ENCODE results near the gene C17orf107.
"Not testable (repeated sequence)": the region's sequence is repeated elsewhere in the genome, so short reads cannot be mapped to it uniquely, and the experiment has no call there.

C17orf107 gene

DNA sequence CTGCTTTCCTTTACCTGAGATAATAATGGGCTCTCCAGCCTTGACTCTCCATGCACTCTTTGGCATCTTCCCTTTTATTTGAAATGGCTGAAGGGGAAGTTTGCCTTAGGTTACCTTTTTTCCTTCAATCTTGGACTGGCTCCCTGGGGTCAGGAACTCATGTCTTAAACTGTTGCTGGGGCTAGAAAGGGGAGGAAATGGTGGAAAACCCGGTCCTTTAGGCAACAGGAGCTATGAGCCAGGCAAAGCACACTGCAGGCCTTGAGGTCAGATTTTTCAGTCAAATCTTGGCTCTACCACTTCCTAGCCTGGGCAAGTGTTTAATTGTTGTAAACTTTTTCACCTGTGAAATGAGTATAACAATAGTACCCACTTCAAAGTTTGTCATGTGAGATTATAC, 36.0 kb upstream of the C17orf107 start:
- Histone ChIP-seq H3K9ac (no peak overlapping the region), H4K20me1 (peaks cover 28 to 67% (median 36%) of the 10 kb centered on the region in 11 experiments; a peak in 21 of 22 replicates), H3K4me3 (no peak overlapping the region), H3K27ac (no peak overlapping the region), H3K9me3 (replicated peaks in 1 of 11) (no peaks in the 10 kb centered on the region), H3K4me2 (no peak overlapping the region), H3K27me3 (no peaks in the 10 kb centered on the region), H3K36me3 (peaks cover 8 to 40% (median 21%) of the 10 kb centered on the region in 11 experiments; a peak in 19 of 22 replicates), H3K4me1 (peaks cover 0 to 10% (median 7%) of the 10 kb centered on the region in 10 experiments; a peak in 14 of 20 replicates)
- TF ChIP-seq Cebpa-rat (IDR thresholded peaks at IDR 0.05) = no peak

DNA sequence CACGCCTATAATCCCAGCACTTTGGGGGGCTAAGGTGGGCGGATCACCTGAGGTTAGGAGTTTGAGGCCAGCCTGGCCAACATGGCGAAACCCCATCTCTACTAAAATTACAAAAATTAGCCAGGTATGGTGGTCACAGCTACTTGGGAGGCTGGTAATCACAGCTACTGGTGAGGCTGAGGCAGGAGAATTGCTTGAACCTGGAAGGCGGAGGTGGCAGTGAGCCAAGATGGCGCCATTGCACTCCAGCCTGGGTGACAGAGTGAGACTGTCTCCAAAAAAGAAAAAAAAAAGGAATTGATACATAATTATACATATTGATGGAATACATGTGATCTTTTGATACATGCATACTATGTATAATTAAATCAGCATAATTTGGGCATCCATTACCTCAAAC, 31.8 kb upstream of the C17orf107 start:
- not testable (repeated sequence) for H3K4me2 ChIP-seq; H3K9me3 ChIP-seq (replicated peaks in 1 of 11); H3K4me3 ChIP-seq; H3K27me3 ChIP-seq; H3K27ac ChIP-seq; H3K9ac ChIP-seq
- peaks cover 0 to 27% (median 0%) of the 10 kb centered on the region in 10 experiments; a peak in 7 of 20 replicates for H3K4me1 ChIP-seq
- peaks cover 0 to 57% (median 11%) of the 10 kb centered on the region in 11 experiments; a peak in 13 of 22 replicates for H4K20me1 ChIP-seq
- H3K36me3 ChIP-seq = peaks cover 0 to 17% (median 5%) of the 10 kb centered on the region in 11 experiments; a peak in 7 of 22 replicates

DNA sequence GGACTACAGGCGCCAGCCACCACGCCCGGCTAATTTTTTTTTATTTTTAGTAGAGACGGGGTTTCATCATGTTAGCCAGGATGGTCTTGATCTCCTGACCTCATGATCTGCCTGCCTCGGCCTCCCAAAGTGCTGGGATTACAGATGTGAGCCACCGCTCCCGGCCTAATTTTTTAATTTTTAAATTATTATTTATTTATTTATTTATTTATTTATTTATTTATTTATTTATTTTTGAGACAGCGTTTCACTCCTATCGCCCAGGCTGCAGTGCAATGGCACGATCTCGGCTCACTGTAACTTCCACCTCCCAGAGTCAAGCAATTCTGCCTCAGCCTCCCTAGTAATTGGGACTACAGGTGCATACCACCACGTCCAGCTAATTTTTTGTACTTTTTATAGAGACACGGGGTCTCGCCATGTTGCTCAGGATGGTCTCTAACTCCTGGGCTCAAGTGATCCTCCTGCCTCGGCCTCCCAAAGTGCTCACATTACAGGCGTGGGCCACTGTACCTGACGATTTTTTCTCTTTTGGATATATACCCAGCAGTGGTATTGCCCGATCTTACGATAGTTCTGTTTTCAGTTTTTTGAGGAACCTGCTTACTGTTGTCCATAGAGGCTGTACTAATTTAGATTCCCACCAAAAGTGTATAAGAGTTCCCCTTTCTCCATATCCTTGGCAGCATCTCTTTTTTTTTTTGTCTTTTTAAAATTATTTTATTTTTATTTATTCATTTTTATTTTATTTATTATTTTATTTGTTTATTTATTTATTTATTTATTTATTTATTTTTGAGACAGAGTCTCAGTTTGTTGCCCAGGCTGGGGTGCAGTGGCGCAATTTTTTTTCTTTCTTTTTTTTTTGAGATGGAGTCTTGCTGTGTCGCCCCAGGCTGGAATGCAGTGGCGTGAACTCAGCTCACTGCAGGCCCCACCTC, 30.0 kb upstream of the C17orf107 start:
- Histone ChIP-seq H3K36me3 (peaks cover 0 to 25% (median 4%) of the 10 kb centered on the region in 11 experiments; a peak in 8 of 22 replicates), H4K20me1 (peaks cover 0 to 61% (median 9%) of the 10 kb centered on the region in 11 experiments; a peak in 13 of 22 replicates), H3K4me1 (peaks cover 0 to 36% (median 0%) of the 10 kb centered on the region in 10 experiments; a peak in 7 of 20 replicates)
- not testable (repeated sequence) for H3K9me3 ChIP-seq (replicated peaks in 1 of 11); H3K4me3 ChIP-seq; H3K9ac ChIP-seq; H3K27me3 ChIP-seq; H3K27ac ChIP-seq; H3K4me2 ChIP-seq

DNA sequence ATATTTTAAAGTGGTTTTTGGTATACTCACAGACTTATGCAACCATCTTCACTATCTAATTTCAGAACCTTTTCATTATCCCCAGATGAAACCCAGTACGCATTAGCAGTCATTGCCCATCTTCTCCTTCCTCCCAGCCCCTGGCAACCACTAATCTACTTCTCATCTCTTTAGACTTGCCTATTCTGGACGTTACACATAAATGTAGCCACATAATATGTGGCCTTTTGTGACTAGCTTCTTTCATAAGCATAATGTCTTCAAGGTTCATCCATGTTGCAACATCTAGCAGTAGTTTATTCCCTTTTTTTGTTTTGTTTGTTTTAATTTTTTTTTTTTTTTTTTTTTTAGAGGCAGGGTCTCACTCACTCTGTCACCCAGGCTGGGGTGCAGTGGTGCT, 28.5 kb upstream of the C17orf107 start:
- Histone ChIP-seq H3K4me3 (no peak overlapping the region), H4K20me1 (peaks cover 0 to 69% (median 9%) of the 10 kb centered on the region in 11 experiments; a peak in 16 of 22 replicates), H3K9me3 (replicated peaks in 1 of 11) (no peaks in the 10 kb centered on the region), H3K27ac (no peak overlapping the region), H3K9ac (no peak overlapping the region), H3K4me1 (peaks cover 0 to 36% (median under 1%) of the 10 kb centered on the region in 10 experiments; a peak in 8 of 20 replicates), H3K27me3 (no peaks in the 10 kb centered on the region), H3K36me3 (peaks cover 0 to 38% (median 4%) of the 10 kb centered on the region in 11 experiments; a peak in 8 of 22 replicates), H3K4me2 (0 out of 22 replicates have a peak overlapping the region, but pooled peaks of 1 of the 11 experiments have one; percentile 48)
- TF ChIP-seq Cebpa-rat (IDR thresholded peaks at IDR 0.05) = no peak

DNA sequence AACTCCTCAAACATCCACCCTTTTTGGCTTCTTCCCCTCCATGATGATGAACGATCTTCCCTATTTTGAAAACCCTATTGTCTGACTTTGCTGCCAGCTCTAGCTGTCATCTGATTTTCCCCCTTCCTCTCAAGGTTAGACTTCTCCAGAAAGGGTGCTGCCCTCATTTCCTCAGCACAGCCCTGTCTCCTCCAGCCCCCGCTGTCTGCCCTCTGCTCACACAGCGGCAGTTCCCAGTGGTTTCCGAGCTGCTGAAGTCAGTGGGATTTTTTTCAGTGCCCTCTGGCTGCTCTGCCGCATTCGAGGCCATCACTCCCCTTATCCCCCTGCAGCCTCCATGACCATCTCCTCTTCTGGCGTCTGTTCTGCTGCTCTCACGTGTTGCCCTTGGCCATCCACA, 26.6 kb upstream of the C17orf107 start:
- peaks cover 11 to 49% (median 18%) of the 10 kb centered on the region in 10 experiments; a peak in 19 of 20 replicates for H3K4me1 ChIP-seq
- H4K20me1 ChIP-seq = peaks cover 9 to 81% (median 22%) of the 10 kb centered on the region in 11 experiments; a peak in 19 of 22 replicates

DNA sequence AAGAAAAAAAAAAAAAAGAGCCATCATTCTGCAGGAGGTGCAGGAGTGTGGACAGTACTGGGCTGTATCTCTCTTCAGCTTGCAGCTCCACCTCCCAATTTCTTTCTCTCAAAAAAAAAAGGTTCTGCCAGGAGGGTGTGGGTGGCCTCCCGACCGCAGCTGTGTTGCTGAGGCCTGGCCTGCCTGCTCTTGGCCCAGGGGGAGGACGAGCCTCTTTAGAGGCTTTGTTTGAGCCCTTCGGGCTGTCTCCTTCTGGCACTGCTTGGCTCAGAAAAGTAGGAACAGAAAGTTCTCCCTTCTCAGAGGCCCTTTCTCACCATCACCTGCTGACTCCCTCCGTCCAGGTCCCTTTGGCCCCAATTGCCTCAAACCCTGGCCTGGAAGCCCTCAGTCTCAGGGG, 22.2 kb upstream of the C17orf107 start:
- Histone ChIP-seq H3K27me3 (no peaks in the 10 kb centered on the region), H4K20me1 (peaks cover 14 to 69% (median 39%) of the 10 kb centered on the region in 11 experiments; a peak in 19 of 22 replicates), H3K4me2 (peak overlapping the region in 10 of 11 experiments; percentile 5 to 33 (median 18); a peak in 10 of 22 replicates), H3K9ac (peak overlapping the region in 4 of 11 experiments; percentile 3 to 47 (median 8); a peak in 3 of 22 replicates), H3K4me3 (no peak overlapping the region), H3K27ac (no peak overlapping the region), H3K36me3 (peaks cover 5 to 48% (median 14%) of the 10 kb centered on the region in 11 experiments; a peak in 18 of 22 replicates), H3K9me3 (replicated peaks in 1 of 11) (no peaks in the 10 kb centered on the region), H3K4me1 (peaks cover 34 to 57% (median 40%) of the 10 kb centered on the region in 10 experiments)
- TF ChIP-seq Cebpa-rat (IDR thresholded peaks at IDR 0.05) = no peak

More for the DNA sequence above, 26.6 kb upstream of the C17orf107 start:
- peaks cover 0 to 38% (median 4%) of the 10 kb centered on the region in 11 experiments; a peak in 8 of 22 replicates for H3K36me3 ChIP-seq
- H3K27ac ChIP-seq = 0 out of 22 replicates have a peak overlapping the region, but pooled peaks of 1 of the 11 experiments have one; percentile 5
- no peaks in the 10 kb centered on the region for H3K27me3 ChIP-seq
- no peak for TF ChIP-seq Cebpa-rat (IDR thresholded peaks at IDR 0.05)
- H3K9me3 ChIP-seq (replicated peaks in 1 of 11) = no peaks in the 10 kb centered on the region
- H3K4me3 ChIP-seq = no peak overlapping the region
- peak overlapping the region in 3 of 11 experiments; percentile 38 to 49 (median 39); a peak in 6 of 22 replicates for H3K4me2 ChIP-seq
- no peak overlapping the region; a peak in 1 of 22 replicates for H3K9ac ChIP-seq

DNA sequence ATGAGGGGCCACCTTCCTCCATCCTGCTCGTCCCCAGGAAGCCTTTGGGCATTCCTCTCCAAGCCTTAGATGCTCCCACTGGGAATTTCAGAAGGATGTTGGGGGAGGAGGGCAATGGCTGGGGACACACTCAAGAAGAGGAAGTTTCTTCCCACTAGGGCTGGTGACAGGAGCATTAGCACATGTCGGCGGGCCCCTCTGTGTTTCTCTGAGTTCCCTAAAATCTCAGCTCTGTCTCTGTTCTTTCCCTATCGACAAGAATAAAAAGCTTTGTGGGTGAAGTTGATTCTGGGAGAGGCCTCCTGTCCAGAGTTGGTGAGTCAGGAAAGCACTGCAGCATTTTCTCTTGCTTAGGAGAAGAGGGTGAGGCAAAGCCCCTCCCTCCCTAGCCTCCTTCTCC, 19.7 kb upstream of the C17orf107 start:
- H3K27me3 ChIP-seq = no peaks in the 10 kb centered on the region
- H3K9me3 ChIP-seq (replicated peaks in 1 of 11) = no peaks in the 10 kb centered on the region
- peak overlapping the region; percentile 54 to 87 (median 70) for H3K4me2 ChIP-seq
- H3K27ac ChIP-seq = no peak overlapping the region
- peak overlapping the region in 5 of 11 experiments; percentile 0 to 41 (median 21); a peak in 4 of 22 replicates for H3K9ac ChIP-seq
- peaks cover 9 to 50% (median 20%) of the 10 kb centered on the region in 11 experiments; a peak in 21 of 22 replicates for H3K36me3 ChIP-seq
- peaks cover 14 to 60% (median 39%) of the 10 kb centered on the region in 11 experiments; a peak in 17 of 22 replicates for H4K20me1 ChIP-seq
- no peak overlapping the region for H3K4me3 ChIP-seq
- peaks cover 34 to 52% (median 36%) of the 10 kb centered on the region in 10 experiments for H3K4me1 ChIP-seq
- TF ChIP-seq Cebpa-rat (IDR thresholded peaks at IDR 0.05) = no peak

DNA sequence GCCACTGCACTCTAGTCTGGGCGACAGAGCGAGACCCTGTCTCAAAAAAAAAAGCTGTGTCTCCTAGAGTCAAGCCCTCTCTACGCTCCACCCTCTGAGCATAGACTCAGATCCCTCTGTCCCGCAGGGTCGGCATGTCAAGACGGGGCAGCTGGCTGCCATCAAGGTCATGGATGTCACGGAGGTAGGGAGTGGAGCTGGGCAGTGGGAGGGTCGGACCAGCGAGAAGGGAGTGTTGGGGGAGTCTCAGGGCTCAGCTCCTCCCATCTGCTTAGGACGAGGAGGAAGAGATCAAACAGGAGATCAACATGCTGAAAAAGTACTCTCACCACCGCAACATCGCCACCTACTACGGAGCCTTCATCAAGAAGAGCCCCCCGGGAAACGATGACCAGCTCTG, 18.5 kb upstream of the C17orf107 start:
- Histone ChIP-seq H3K27me3 (no peaks in the 10 kb centered on the region), H3K4me2 (no peak overlapping the region; a peak in 1 of 22 replicates), H4K20me1 (peaks cover 14 to 51% (median 38%) of the 10 kb centered on the region in 11 experiments; a peak in 17 of 22 replicates), H3K36me3 (peaks cover 22 to 56% (median 33%) of the 10 kb centered on the region in 11 experiments), H3K4me3 (no peak overlapping the region), H3K9me3 (replicated peaks in 1 of 11) (no peaks in the 10 kb centered on the region), H3K9ac (no peak overlapping the region; a peak in 1 of 22 replicates), H3K4me1 (peaks cover 34 to 52% (median 36%) of the 10 kb centered on the region in 10 experiments), H3K27ac (no peak overlapping the region)
- TF ChIP-seq Cebpa-rat (IDR thresholded peaks at IDR 0.05) = no peak

Measured in BLaER1 treated with 17β-estradiol and CSF1 and Interleukin-3, amounts not matched to agents 10 nM and 100 nM (cell line).